ENCODE measurements around the gene MTUS2. TPM values are rescaled to one million over a fixed set of nuclear protein-coding genes. Genes with fewer than 3 reads are reported as not detected.

Gene MTUS2
- total RNA-seq, 4 donors from 2014 or later, result 0.20 to 1.6 (median 0.25) TPM; not detected in 1

GRCh38 chr13:29402166-29402636 is 582.1 kb downstream of the MTUS2 start:
- Histone ChIP-seq H3K4me3 (no peak overlapping the region), H3K27me3 (no peaks in the 10 kb centered on the region), H3K4me1 (no peaks in the 10 kb centered on the region), H3K27ac (no peak overlapping the region), H3K36me3 (no peaks in the 10 kb centered on the region), H3K9me3 (no peaks in the 10 kb centered on the region)
- in situ Hi-C loops (cut with MboI; ENCODE audit: low sequenced_read_pairs in 4 of 4) (no loop called here), intact Hi-C loops (cut with DNase I; ENCODE audit: low total_unique reads) (no loop called here)
- ATAC-seq (no peak), DNase-seq (no peak)
- TF ChIP-seq CTCF (IDR thresholded peaks at IDR 0.05 in 4 of 5, conservative IDR thresholded peaks at IDR 0.05 in 1 of 5), result no peak
- no peak for TF ChIP-seq POLR2A (IDR thresholded peaks at IDR 0.05)

GRCh38 chr13:29405401-29405800 is 585.3 kb downstream of the MTUS2 start:
- intact Hi-C loops (cut with DNase I; ENCODE audit: low total_unique reads) (no loop called here), in situ Hi-C loops (cut with MboI; ENCODE audit: low sequenced_read_pairs in 4 of 4) (no loop called here)
- TF ChIP-seq POLR2A (IDR thresholded peaks at IDR 0.05) (no peak), CTCF (IDR thresholded peaks at IDR 0.05 in 4 of 5, conservative IDR thresholded peaks at IDR 0.05 in 1 of 5) (no peak)
- no peaks in the 10 kb centered on the region for H3K36me3 ChIP-seq
- H3K4me3 ChIP-seq, result no peak overlapping the region
- H3K27ac ChIP-seq, result no peak overlapping the region
- H3K4me1 ChIP-seq, result no peaks in the 10 kb centered on the region
- no peaks in the 10 kb centered on the region for H3K27me3 ChIP-seq
- no peaks in the 10 kb centered on the region for H3K9me3 ChIP-seq
- ATAC-seq, result no peak
- DNase-seq, result no peak

- Histone ChIP-seq H3K4me3 (no peak overlapping the region), H3K36me3 (no peaks in the 10 kb centered on the region), H3K9me3 (peaks cover 0 to 7% (median 0%) of the 10 kb centered on the region in 3 donors), H3K4me1 (no peaks in the 10 kb centered on the region), H3K27ac (no peak overlapping the region), H3K27me3 (peaks cover 0 to 3% (median 0%) of the 10 kb centered on the region in 3 donors)
- intact Hi-C loops (cut with DNase I; ENCODE audit: low total_unique reads), result no loop called here
- DNase-seq, result no peak
- ATAC-seq, result no peak
- TF ChIP-seq POLR2A (IDR thresholded peaks at IDR 0.05), result no peak
- no peak for TF ChIP-seq CTCF (IDR thresholded peaks at IDR 0.05 in 4 of 5, conservative IDR thresholded peaks at IDR 0.05 in 1 of 5)
- in situ Hi-C loops (cut with MboI; ENCODE audit: low sequenced_read_pairs in 4 of 4), result no loop called here
Observed at GRCh38 chr13:29411481-29411880, 591.3 kb downstream of the MTUS2 start.

GRCh38 chr13:29418026-29418425 is 597.9 kb downstream of the MTUS2 start:
- DNase-seq (no peak), ATAC-seq (no peak)
- no peaks in the 10 kb centered on the region for H3K36me3 ChIP-seq
- no peaks in the 10 kb centered on the region for H3K27me3 ChIP-seq
- in situ Hi-C loops (cut with MboI; ENCODE audit: low sequenced_read_pairs in 4 of 4) (no loop called here), intact Hi-C loops (cut with DNase I; ENCODE audit: low total_unique reads) (no loop called here)
- no peak overlapping the region for H3K27ac ChIP-seq
- H3K4me3 ChIP-seq, result no peak overlapping the region
- H3K9me3 ChIP-seq, result no peaks in the 10 kb centered on the region
- no peaks in the 10 kb centered on the region for H3K4me1 ChIP-seq
- TF ChIP-seq POLR2A (IDR thresholded peaks at IDR 0.05) (no peak), CTCF (IDR thresholded peaks at IDR 0.05 in 4 of 5, conservative IDR thresholded peaks at IDR 0.05 in 1 of 5) (no peak)

- H3K27me3 ChIP-seq, result no peaks in the 10 kb centered on the region
- H3K27ac ChIP-seq, result no peak overlapping the region
- DNase-seq (no peak), ATAC-seq (no peak)
- no peaks in the 10 kb centered on the region for H3K36me3 ChIP-seq
- TF ChIP-seq CTCF (IDR thresholded peaks at IDR 0.05 in 4 of 5, conservative IDR thresholded peaks at IDR 0.05 in 1 of 5), result no peak
- intact Hi-C loops (cut with DNase I; ENCODE audit: low total_unique reads) (no loop called here), in situ Hi-C loops (cut with MboI; ENCODE audit: low sequenced_read_pairs in 4 of 4) (no loop called here)
- no peaks in the 10 kb centered on the region for H3K4me1 ChIP-seq
- no peak overlapping the region for H3K4me3 ChIP-seq
- H3K9me3 ChIP-seq, result no peaks in the 10 kb centered on the region
Observed at GRCh38 chr13:29421118-29421517, 601.0 kb downstream of the MTUS2 start.

Measured in gastrocnemius medialis (tissue), 4 donors.